Smooth muscle cell (in vitro differentiated cells): ENCODE results near the gene TMC1. TPM values are rescaled to one million over a fixed set of nuclear protein-coding genes. Genes with fewer than 3 reads are reported as not detected.
"Not testable (repeated sequence)": the region's sequence is repeated elsewhere in the genome, so short reads cannot be mapped to it uniquely, and the experiment has no call there.

Experiments used
- DNase-seq: peaks from one replicate; lab custom pipeline; 2025; ENCODE audit not compliant: unreplicated experiment; lab: John Stamatoyannopoulos, UW
- H2AFZ ChIP-seq: fragments of 200-600 bp; sonication (generic); 2 replicates; pipeline ENCODE4 v1.6.0; 2016; ENCODE audit warnings: antibody characterized with exemption, low read depth, mild to moderate bottlenecking
- H3F3A ChIP-seq: fragments of 200-600 bp; sonication (generic); 2 replicates; pipeline ENCODE4 v1.6.0; 2017; ENCODE audit warnings: antibody characterized with exemption, low read depth
- H3K27ac ChIP-seq: fragments of 200-600 bp; sonication (generic); 2 replicates; pipeline ENCODE4 v1.5.1; 2016; ENCODE audit warnings: low read depth, mild to moderate bottlenecking
- H3K27me3 ChIP-seq: fragments of 200-600 bp; sonication (generic); 2 replicates; pipeline ENCODE4 v1.6.1; 2016; ENCODE audit warnings: low read depth, mild to moderate bottlenecking
- H3K36me3 ChIP-seq: fragments of 200-600 bp; sonication (generic); 2 replicates; pipeline ENCODE4 v1.5.1; 2016; ENCODE audit warnings: low read depth
- H3K4me1 ChIP-seq: fragments of 200-600 bp; sonication (generic); 2 replicates; pipeline ENCODE4 v1.5.1; 2016; ENCODE audit warnings: low read depth
- H3K4me2 ChIP-seq: fragments of 200-600 bp; sonication (generic); 2 replicates; pipeline ENCODE4 v1.6.0; 2016; ENCODE audit warnings: mild to moderate bottlenecking
- H3K4me3 ChIP-seq: fragments of 200-600 bp; sonication (generic); 2 replicates; pipeline ENCODE4 v1.5.1; 2016; ENCODE audit warnings: mild to moderate bottlenecking
- H3K79me2 ChIP-seq: fragments of 200-600 bp; sonication (generic); 2 replicates; pipeline ENCODE4 v1.6.0; 2016; ENCODE audit warnings: low read depth, mild to moderate bottlenecking
- H3K9ac ChIP-seq: fragments of 200-600 bp; sonication (generic); 2 replicates; pipeline ENCODE4 v1.6.0; 2016; ENCODE audit warnings: low read depth
- H3K9me3 ChIP-seq: fragments of 200-600 bp; sonication (generic); replicated peaks from 2 replicates; pipeline ENCODE4 v1.5.1; 2016; ENCODE audit warnings: low read depth
- H4K20me1 ChIP-seq: fragments of 200-600 bp; sonication (generic); 2 replicates; pipeline ENCODE4 v1.6.0; 2016; ENCODE audit warnings: low read depth
- CTCF ChIP-seq: fragments of 200-600 bp; sonication (generic); IDR thresholded peaks from 2 replicates; pipeline ENCODE4 v1.5.1; 2017; ENCODE audit warnings: borderline replicate concordance, mild to moderate bottlenecking, antibody characterized with exemption; ENCODE audit not compliant: insufficient read depth, poor library complexity, severe bottlenecking
- WGBS: methylation state at CpG from one replicate; pipeline ENCODE4 v1.1.7; 2016; ENCODE audit warnings: low lambda C conversion rate; 5-methylcytosine and 5-hydroxymethylcytosine counted together
- polyA plus RNA-seq: library from polyadenylated mRNA; unstranded; fragments of >200 nt; fragmentation: Nextera tagmentation; extraction: Ambion mirVana; gene quantifications from 2 replicates; pipeline ENCODE4 v1.2.1, GENCODE V29; 2016
- total RNA-seq: library from RNA; depleted of rRNA; stranded (reverse); fragments of >200 nt; gene quantifications from 2 replicates; pipeline ENCODE4 v1.2.3, GENCODE V29; 2014

Gene TMC1
- total and polyA plus RNA-seq, 2 experiments from 2014 or later = not detected

GRCh38 chr9:72800328-72800994, 279.1 kb downstream of the TMC1 start:
- no peak for TF ChIP-seq CTCF
- Histone ChIP-seq H3F3A (no peaks in the 10 kb centered on the region), H3K27me3 (no peaks in the 10 kb centered on the region), H3K79me2 (no peaks in the 10 kb centered on the region), H3K9ac (no peak overlapping the region), H3K4me2 (peak overlapping the region; percentile 33), H3K36me3 (no peaks in the 10 kb centered on the region), H3K4me1 (no peaks in the 10 kb centered on the region), H3K4me3 (no peak overlapping the region), H2AFZ (peak overlapping the region; percentile 17), H3K9me3 (no peaks in the 10 kb centered on the region), H4K20me1 (no peaks in the 10 kb centered on the region), H3K27ac (no peak overlapping the region)
- WGBS = 46% methylated on average over 5 of the region's 5 CpGs
- DNase-seq = no peak

- Histone ChIP-seq H3K9ac (no peak overlapping the region), H4K20me1 (no peaks in the 10 kb centered on the region)
- TF ChIP-seq CTCF = no peak
These were observed 283.8 kb downstream of the TMC1 start for GRCh38 chr9:72805238-72805637.

GRCh38 chr9:72806313-72806809, 285.0 kb downstream of the TMC1 start:
- not testable (repeated sequence) for H3K9me3 ChIP-seq, H3K27ac ChIP-seq
- WGBS = 99% methylated on average over 21 of the region's 35 CpGs

More at GRCh38 chr9:72805238-72805637, 283.8 kb downstream of the TMC1 start:
- H3K27ac ChIP-seq = no peak overlapping the region
- H3K36me3 ChIP-seq = no peaks in the 10 kb centered on the region
- no peaks in the 10 kb centered on the region for H3F3A ChIP-seq
- no peaks in the 10 kb centered on the region for H3K79me2 ChIP-seq
- no peak overlapping the region for H3K4me2 ChIP-seq
- WGBS = 100% methylated on average over 1 of the region's 1 CpG
- no peak overlapping the region for H3K4me3 ChIP-seq
- H2AFZ ChIP-seq = no peak overlapping the region
- H3K9me3 ChIP-seq = no peaks in the 10 kb centered on the region
- no peak for DNase-seq
- H3K27me3 ChIP-seq = no peaks in the 10 kb centered on the region
- H3K4me1 ChIP-seq = no peaks in the 10 kb centered on the region

GRCh38 chr9:72807765-72808445, 286.5 kb downstream of the TMC1 start:
- Histone ChIP-seq H3K79me2 (no peaks in the 10 kb centered on the region), H3K27ac (no peak overlapping the region), H4K20me1 (no peaks in the 10 kb centered on the region), H3K27me3 (no peaks in the 10 kb centered on the region), H3K9ac (no peak overlapping the region), H3K36me3 (no peaks in the 10 kb centered on the region), H3K4me1 (no peaks in the 10 kb centered on the region), H2AFZ (no peak overlapping the region), H3K9me3 (no peaks in the 10 kb centered on the region), H3K4me2 (no peak overlapping the region), H3K4me3 (no peak overlapping the region), H3F3A (no peaks in the 10 kb centered on the region)
- no peak for DNase-seq
- peak; percentile 29 for TF ChIP-seq CTCF
- WGBS = 73% methylated on average over 2 of the region's 2 CpGs

More at GRCh38 chr9:72806313-72806809, 285.0 kb downstream of the TMC1 start:
- not testable (repeated sequence) for H4K20me1 ChIP-seq, H3K4me2 ChIP-seq, H3K79me2 ChIP-seq, H3K36me3 ChIP-seq, H3K4me3 ChIP-seq, H3K4me1 ChIP-seq, H2AFZ ChIP-seq, H3F3A ChIP-seq, H3K27me3 ChIP-seq, H3K9ac ChIP-seq, DNase-seq
